Glomerular visceral epithelial cell (primary cell): ENCODE measurements around the gene PLCB1.

Source experiments
- DNase-seq: peaks from one replicate; pipeline ENCODE4 v3.0.0-alpha.2; 2016; ENCODE audit errors: extremely low spot score

Gene PLCB1

DNA sequence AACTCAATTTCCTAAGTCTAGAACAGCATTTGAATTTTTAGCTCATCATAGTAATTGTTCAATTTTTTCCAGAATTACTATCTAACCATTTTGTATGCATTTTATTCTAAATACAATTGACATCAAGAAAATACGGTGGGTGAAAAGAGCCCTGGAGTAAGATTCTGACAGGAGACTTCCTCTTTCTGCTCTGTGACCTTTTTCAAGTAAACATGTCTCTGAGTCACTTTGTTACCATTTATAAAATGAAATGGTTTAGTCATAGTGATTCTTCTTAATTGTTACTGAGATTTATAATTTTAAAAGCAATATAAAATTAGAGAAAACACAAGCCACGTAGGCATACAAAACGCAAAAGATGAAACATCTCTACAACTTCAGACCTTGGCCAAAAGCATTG lies 80.2 kb downstream of the PLCB1 start:
- no peak for DNase-seq

DNA sequence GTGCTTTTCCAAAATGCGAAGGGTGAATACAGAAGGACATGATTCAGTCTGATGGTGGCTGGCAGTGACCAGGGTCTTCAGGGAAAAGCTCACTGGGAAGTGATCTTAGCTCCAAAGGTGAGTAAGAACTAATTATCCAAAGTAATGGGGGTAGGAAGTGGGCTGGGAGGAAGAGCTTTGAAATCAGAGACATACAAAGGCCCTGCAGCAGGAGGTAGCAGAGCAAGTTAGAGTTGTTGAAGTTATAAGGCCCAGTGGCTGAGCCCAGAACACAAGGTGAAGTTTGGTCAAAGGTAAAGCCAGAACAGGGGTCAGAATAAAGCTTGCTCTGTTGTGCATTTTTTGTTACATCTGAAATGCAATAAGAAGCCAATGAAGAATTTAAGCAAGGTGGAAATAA lies 81.2 kb downstream of the PLCB1 start:
- no peak for DNase-seq

DNA sequence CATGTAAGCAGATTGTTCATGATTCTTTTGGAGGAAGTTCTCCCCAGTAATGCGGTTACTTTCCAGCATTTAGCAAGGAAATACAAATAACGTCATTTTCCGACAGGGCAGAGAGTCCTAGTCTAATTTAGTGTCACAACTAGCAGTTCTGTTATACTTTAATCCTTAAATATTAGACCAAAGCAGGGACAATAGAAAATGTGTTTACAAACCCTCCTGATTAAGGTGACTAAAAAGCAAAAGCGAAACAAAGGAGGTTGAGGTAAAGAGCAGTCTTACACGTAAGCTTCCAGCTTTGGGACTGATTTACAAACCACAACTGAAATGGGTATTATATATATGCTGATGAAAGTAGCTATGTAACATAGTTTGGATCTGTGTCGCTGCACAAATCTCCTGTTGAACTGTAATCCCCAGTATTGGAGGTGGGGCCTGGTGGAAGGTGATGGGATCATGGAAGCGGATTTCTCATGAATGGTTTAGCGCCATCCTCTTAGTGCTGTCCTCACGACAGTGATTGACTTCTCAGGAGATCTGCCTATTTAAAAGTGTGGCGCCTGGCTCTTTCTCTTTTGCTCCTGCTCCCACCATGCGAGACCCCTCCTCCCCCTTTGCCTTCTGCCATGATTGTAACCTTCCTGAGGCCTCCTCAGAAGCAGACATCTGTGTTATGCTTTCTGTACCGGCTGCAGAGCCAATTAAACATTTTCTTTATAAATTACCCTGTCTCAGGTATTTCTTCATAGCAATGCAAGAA lies 81.9 kb downstream of the PLCB1 start:
- no peak for DNase-seq

DNA sequence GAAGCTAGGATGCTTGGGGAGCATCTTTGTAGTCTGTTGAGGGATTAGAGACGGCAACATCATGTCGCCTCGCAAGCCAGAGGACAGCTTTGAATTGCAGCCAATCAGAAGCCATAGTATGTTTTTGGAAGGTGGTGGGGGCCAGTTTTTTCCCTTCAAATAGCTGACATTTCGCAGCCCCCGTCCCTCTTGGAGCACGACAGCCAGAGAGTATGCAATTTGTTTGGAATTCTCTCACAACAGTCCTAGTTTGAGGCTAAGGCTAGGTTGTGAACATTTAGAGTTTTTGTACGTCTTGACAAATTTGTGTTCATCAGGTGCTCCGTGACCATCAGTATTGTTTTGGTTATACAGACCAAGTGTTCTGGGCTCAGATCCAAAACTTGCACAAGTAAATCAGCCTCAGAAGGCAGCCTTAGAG lies 83.3 kb downstream of the PLCB1 start:
- no peak for DNase-seq

DNA sequence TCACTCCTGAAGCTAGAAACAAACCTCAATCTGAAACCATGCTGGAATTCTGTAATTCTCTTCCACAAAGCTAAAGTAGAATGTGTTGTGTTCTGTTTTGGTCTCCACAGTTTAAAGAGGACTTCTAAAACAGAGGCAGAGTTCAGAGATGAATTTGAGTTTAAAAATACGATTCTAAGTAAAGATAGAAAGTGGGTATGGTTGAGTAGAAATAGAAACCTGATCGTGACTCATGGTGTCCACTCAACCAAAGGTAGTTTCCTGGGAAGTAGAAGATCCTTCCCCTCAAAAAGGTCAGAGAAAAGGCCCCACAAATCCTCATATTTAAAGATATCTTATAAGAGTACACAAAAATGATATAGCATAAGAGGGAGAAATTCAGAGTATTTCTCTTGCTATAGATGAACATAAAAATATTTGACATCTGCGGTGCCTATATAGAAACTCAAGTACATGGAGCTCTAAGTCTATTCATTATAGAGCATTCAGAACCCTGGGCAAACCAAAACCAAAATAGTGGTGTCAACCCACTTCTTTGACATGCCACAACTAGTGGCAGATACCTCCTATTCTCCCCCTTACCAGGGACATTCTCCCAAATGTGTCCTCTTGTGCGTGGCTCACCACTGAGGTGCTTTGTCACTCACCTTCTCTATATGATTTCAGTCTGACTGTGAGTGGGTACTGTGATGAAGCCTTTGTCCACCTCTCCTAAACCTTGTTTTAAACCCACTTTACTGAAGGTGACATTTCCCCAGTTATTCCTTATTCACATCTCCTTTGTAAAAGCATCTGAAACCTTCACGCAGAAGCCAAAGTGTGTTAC lies 84.5 kb downstream of the PLCB1 start:
- no peak for DNase-seq

DNA sequence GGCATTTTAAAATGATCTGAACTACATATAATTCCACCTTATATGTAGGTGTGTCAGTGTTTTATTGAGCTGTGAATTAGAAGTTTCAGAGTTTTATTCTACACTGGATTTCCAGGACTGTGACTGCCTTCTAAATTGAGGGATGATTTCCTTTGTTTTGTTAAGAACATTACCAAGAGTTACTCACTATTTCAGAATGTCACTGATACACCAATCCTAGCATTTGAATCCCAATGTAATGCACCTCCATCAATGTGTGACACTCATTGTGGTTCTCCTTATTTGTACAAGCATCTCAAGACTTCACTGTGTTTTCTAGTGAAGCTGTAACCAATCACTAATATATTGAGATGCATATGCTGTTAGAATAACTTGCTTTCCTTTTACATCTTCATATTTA lies 86.8 kb downstream of the PLCB1 start:
- DNase-seq: peak; percentile 15

DNA sequence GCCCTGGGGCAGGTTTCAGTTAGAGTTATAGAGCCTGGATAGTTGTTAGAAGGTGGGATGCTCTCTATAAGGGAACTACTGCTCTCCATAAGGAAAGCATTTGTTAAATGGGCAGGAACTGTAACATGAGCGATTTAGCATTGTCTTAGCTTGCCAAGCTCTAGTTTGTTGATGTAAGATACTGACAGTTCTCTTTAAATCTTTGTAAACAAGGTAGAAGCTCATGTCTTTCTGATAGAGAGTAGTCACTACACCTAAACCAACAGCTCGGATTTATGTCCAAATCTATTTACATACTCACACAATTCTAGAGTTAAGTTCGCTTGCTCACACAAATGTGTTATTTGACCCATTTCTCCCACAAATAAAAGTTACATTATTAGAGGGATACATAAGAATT lies 87.3 kb downstream of the PLCB1 start:
- DNase-seq: no peak

DNA sequence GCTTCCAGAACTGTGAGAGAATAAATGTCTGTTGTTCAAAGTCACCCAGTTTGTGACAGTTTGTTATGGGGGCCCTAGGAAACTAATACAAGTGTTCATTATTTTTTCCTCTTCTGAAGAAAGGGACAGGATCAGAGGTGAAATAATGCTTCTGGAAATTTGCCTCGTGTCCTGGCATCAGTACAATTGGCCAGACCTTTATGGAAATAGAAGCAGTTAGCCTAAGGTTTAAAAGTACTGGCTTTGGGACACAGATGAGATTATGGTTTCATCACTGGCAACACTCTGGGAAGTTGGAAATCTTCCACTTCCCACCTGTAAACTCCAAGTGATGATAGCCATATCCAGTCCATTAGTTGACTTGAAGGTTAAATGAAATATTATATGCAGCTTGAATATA lies 88.7 kb downstream of the PLCB1 start:
- DNase-seq: no peak

DNA sequence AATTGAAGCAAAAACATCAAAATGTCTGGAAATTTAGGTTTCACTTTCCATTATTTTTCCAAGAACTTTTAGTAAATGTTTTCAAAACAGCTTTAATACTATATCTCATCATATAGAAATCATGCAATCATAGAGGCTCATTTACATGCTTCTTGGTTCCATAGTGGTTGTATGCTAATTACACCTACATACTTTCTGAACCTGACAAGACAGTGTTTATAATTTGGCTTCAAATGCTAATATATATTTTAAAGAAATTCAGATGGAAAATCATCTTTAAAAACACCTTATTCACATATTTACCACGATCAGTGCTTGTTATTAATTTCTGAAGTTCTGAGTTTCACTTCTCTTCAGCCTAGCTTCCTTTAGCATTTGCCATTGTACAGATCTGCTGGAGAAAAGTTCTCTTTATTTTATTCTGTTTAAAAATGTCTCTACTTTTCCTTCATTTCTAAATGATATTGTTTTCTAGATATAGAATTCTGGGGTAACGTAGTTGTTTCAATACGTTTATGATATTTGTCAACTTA lies 89.9 kb downstream of the PLCB1 start:
- no peak for DNase-seq

DNA sequence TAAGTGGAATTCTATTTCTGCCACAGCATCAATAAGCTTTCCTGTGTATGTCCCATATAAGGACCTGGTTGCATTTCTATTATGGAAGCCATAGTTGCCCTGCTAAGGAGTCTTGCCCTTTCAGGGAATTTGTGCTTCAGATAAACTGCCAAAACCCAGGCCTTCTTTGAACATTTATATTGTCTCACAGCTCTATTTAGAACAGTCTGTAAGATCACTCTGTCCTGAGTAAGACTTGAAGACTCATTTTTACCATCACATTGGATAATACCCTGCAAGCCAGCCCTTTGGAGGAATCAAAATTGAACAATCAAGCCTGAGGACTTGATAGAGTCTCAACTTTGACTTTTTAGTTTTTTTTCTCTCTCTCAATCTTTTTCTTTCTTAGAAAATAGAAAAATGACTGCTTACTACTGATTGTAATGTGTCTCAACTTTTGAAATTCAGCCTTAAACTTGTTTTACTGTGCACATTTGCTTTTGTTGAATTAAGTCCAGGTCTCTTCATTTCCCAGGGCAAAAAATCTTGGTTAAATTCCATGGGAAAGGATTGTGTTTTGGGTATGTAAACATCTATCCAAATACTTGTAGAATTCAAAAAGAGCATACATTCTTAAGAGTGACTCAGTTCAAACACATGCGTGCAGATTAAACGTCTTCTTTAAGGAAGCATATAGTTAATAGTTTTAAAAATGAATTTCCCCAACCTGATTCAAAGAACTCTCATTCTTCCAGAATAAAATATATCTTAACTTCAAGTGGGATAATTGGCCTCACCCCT lies 91.2 kb downstream of the PLCB1 start:
- no peak for DNase-seq

DNA sequence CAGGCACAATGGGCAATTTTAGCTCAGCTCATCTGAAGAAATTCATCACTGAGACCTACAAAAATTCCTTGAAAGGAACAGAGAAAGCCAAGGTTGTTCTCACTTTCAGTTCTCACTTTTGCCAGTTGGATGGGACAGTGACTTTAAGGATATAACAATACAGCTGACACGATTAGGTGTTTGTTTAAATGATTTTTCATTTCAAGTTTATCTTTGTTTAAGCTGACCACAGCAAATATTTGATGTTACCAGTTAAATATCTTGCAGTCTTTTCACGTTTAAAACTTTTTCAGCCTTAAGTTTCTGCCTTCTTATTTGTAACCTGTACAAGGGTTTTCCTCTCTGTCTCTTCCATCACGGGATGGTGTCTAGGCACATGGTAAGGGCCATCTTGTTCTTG lies 93.6 kb downstream of the PLCB1 start:
- DNase-seq: no peak

DNA sequence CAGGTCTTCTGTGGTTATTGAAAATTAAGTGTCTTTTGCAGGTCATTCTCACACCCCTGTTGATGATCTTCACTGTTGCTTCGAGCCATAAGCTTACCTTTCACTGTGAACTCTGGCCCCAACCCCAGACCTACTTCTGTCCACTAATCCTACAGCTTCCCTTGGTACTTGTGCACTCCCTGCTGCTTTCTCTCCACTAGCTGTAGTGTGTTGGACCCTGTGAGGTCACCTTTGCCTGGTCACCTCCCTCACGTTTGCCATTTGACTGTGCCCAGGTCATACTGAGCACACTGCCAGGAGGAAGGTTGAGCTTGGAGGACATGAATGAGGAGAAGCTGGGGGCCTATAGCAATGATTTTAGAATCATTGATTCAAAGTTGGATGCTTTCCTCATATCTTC lies 94.0 kb downstream of the PLCB1 start:
- DNase-seq: no peak

DNA sequence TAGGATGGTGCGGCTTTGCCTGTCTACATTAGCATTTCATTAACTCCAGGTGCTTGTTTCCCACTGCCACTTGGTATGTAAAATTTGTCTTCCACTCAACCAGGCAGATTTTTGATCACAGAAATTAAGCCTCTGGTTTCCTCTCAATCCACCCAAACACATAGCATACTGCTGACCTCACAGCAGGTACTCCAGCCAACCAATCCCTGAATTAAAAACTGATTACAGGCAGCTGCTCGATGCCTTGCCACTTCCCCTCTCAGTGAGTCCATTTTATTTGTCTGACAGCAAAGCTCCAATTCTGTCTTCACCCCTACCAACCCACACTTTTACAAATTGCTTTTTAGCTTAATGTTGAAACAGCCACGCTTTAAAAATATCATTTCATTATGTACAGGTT lies 95.2 kb downstream of the PLCB1 start:
- DNase-seq: no peak

DNA sequence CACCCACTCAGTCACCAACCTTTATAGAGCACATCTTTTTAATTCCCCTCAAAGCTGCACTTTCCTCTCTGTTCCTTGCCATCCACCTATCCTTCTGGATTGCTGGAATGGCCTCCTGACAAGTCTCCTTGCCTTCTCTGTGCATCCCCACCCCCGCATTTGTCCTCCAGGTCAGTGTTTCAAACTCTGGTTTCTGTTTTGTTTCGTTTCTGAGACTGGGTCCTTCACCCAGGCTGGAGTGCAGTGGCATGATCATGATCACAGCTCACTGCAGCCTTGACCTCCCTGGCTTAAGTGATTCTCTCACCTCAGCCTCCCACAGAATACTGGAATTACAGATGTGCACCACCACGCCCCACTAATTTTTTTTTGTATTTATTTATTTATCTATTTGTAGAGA lies 96.2 kb downstream of the PLCB1 start:
- DNase-seq: no peak

DNA sequence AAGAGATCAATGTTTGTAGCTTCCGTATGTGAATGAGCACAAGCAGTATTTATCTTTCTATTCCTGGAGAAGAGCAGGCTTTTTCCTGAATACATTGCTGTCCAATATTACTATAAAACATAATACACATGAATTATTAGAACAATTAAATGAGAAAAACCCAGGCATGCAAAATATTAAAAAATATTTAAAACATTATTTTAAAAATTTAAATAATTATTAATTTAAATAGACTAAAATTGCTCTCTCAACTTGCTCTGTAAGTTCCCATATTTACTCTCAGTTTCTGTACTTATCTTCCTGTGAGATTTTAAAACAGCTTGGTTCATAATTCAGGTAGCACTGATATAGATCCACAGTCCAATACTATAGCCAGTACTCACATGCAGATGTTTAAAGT lies 97.0 kb downstream of the PLCB1 start:
- no peak for DNase-seq

DNA sequence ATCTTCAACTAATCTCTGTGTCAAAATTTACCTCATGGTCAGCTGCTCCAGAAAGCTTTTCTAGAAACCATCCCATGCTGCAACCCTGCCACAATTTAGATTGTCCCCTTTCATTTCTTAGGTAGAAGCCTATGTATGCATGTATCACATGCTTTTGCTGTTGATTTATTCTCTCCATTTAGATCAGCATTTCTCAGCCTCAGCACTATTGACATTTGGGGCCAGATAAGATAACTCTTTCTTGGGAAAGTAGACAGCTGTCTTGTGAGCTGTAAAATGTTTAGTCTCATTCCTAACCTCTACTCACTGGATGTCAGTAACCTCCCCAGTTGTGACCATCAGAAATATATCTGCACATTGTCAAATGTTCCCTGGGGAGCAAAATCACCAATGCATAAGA lies 99.0 kb downstream of the PLCB1 start:
- no peak for DNase-seq

DNA sequence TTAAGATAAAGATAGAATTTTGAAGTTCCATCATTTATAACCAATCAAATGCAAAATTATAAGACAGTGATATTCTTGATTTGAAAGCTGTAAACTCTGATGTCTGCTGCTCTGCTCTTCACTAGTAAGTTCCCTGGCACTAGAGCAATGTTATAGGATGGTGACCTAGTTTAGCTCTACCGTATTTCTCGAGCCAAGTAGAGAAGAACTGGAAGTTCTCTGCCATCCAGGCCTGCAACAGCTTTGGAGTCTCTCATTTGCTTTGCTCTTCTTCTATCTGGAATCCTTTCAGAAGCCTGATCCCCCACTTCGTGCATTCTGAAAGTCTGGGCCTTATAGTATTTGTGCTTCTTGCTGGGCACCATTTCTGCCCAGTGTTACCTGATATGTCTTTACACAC lies 100.3 kb downstream of the PLCB1 start:
- no peak for DNase-seq

DNA sequence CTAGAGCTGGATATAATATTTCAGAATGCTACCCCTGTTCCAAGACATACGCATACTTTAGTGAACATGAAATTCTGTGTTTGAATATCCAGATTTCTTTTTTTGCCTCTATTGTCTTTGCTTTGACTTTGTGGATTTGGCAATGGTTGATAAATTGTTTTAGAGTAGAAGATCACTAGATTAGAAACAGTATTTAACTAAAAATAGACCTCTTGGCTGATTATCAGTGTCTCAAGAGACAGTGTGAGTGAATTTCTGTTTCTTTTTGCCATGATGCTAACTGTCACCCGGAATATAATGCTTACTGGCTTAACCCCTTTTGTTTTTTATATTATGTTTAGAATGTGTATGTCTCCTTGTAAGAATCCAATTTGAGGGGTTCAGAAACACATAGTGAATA lies 102.5 kb downstream of the PLCB1 start:
- no peak for DNase-seq

DNA sequence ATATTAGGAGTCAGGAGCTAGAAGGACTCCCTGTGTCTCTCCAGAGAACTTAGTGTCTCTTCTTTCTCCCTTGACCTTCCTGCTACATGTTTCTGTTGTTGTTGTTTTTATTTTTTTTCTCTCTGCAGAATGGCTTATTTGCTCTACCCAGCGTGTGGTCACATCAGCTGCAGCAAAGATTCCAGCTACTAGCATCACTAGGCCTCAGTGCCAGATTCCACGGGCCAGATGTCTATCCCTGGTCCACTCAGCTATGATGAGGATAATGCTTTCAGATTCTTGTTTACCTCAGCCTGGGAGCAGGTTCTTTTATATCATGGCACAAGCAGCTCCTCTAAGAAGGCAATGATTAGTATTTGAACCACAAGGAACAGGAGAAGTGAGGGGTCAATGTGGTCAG lies 110.0 kb downstream of the PLCB1 start:
- no peak for DNase-seq

DNA sequence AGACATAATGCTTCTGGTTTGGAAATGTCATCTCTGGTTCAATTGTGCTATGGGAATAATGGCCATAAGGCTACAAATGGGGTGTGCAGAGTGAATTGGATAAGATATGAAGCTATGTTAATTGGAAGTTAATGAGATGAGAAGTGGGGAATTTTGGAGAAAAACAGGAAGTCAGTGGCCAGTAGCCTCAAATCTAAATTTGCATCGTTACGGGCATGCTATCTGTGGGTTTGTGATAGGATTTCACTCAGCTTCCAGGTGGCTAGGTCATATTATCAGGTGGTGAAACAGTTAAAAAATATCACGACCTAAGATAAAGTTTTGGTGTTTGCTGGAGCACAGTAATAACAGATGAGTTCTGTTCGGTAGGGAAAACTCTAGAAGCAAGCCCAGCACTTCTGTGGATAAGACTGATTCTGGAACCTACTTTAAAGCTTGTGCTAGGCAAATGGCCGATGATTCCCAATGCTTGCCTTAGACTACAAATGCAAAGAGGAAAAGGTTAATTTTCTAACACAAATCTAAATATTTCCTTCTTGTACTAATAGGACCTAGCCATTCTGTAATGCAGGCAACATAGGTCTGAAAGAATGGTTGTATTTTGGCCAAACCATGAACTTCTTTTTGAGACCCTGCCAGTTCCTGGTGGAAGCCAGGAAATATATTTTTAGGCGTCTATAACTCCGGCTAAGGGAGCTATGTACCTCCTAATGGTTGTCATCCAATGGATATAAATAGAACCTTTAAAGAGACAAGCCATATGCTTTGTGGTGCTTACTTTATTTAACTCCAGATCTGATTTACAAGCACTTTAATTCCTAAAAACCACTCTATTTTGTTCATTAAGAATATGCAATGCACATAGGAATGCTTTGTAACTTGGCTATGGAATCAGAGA lies 111.0 kb downstream of the PLCB1 start:
- DNase-seq: no peak

DNA sequence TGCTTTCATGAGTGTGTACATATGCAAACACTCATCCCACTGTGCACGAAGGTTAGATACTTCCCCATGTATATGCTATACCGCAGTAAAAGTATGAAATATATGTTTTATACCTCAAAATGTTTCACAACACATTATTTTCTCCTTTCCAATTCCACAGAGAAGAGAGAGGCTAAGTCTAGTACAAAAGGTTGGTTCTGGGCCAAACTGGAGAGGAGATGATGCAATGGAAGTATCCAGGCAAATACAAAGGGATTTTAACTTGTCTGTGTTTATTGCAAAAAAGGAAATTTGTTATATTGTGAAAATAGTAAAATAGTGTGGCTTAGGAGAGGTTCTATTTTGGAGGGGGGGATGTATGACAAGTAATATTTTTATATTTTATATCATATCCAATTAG lies 112.6 kb downstream of the PLCB1 start:
- no peak for DNase-seq
